Fibroblast of lung (primary cell): ENCODE data around the gene CHD6.

ENCODE experiments used
- CTCF ChIP-seq, 2 donors: IDR thresholded peaks in 1 of 2; conservative IDR thresholded peaks in 1 of 2; 1 replicate in 1 of 2; 2 replicates in 1 of 2; pipeline ENCODE4 v1.5.1; 2011 to 2012; ENCODE audit warnings: low read length in 2 of 2, control low read depth in 1 of 2, inconsistent platforms in 1 of 2, low read depth in 1 of 2, mild to moderate bottlenecking in 1 of 2
- EZH2 ChIP-seq: IDR thresholded peaks from 2 replicates; pipeline ENCODE4 v1.5.1; 2012; ENCODE audit warnings: low read length, control low read depth, mild to moderate bottlenecking; ENCODE audit errors: missing control alignments

- no peak for TF ChIP-seq CTCF (conservative IDR thresholded peaks at IDR 0.05 in 1 of 2, IDR thresholded peaks at IDR 0.05 in 1 of 2; ENCODE audit: low read depth in 1 of 2, low read length in 2 of 2)
- no peak for TF ChIP-seq EZH2
Measured at GRCh38 chr20:41551011-41551705, 67.0 kb downstream of the CHD6 start.
